ENCODE results near the gene ATP10B. TPM values are rescaled to one million over a fixed set of nuclear protein-coding genes. Genes with fewer than 3 reads are reported as not detected.

Gene ATP10B
- total RNA-seq, 3 donors from 2014 or later (not counting 1 experiment from before 2014, with no cell fraction given) = not detected

DNA sequence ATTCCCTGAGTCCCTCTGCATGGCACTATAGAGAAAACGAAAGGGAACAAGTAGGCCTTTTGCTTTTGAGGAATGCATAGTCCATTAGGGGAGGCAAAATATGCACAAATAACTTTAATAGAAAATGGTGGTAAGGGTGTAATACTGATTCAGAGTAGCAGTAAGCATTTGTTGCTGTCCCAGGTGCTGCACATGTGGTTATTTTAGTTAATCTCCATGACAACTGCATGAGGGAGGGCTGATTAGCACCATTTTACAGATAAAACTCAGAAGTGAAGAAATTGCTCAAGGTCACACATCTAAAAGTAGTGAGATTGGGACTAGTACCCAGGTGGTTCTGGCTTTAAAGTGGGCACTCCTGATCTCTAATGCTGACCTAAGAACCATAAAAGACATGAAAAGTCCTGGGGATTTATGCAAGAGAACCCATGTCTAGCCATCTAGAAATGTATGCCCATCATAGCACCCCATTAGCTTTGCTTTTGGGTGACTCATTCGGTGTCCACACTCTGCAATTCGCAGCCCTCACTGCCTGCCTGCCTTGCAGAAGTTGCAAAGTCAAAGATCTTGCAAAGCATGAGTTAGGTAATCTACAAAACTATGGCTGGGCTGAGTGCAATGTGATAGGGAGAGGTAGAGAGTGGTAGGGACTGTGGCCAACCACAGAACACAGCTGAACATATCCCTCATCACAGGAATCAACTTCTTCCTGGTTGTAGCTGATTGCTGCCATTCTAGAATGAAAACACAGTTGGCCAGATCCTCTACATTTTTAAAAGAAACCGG lies 235.1 kb downstream of the ATP10B start:
- no peaks in the 10 kb centered on the region for H3K9me3 Mint-ChIP-seq
- no peak overlapping the region for H3K4me3 ChIP-seq (ENCODE audit: low read length)
- 79% methylated on average over 3 of the region's 4 CpGs for WGBS (ENCODE audit: insufficient coverage)
- ATAC-seq (peak in 1 of 3 donors; percentile 49), DNase-seq (no peak)
- H3K27me3 ChIP-seq (ENCODE audit: control insufficient read depth, insufficient read depth, low read length) = no peaks in the 10 kb centered on the region
- no peak for TF ChIP-seq CTCF (IDR thresholded peaks at IDR 0.05)
- H3K27ac Mint-ChIP-seq = no peak overlapping the region
- no peaks in the 10 kb centered on the region for H3K9me3 ChIP-seq (ENCODE audit: control insufficient read depth, insufficient read depth, low read length)
- H3K4me1 ChIP-seq (ENCODE audit: control insufficient read depth, insufficient read depth, low read length) = no peaks in the 10 kb centered on the region
- peaks cover 7 to 12% of the 10 kb centered on the region in 2 donors for H3K27me3 Mint-ChIP-seq (ENCODE audit: low read depth in 2 of 2)
- no peaks in the 10 kb centered on the region for H3K36me3 Mint-ChIP-seq
- no peak overlapping the region for H3K4me3 Mint-ChIP-seq
- intact Hi-C loops (cut with micrococcal nuclease) = no loop called here
- H3K27ac ChIP-seq (ENCODE audit: low read length) = no peak overlapping the region
- no peaks in the 10 kb centered on the region for H3K4me1 Mint-ChIP-seq
- H3K36me3 ChIP-seq (ENCODE audit: control insufficient read depth, insufficient read depth, low read length) = no peaks in the 10 kb centered on the region

DNA sequence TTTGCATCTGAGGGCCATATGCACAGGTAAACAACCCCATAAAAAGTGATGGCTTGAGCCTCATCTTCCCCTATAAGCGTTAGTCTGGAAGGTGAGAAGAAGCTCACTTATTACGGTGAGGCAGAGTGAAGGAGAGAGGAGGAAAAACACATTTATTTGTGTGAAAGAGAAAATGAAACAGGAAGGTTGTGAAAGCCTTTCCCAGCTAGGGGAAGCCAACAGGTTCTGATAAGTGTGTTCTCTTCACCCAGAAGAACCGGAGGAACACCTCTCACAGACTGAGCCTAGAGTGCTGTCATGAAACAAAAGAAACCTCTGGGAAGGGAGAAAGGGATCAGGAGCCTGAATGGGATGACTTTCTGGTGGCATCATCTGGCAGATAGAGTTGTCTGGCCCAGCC lies 237.9 kb downstream of the ATP10B start:
- no peaks in the 10 kb centered on the region for H3K9me3 Mint-ChIP-seq
- Histone ChIP-seq H3K4me1 (ENCODE audit: control insufficient read depth, insufficient read depth, low read length) (no peaks in the 10 kb centered on the region), H3K9me3 (ENCODE audit: control insufficient read depth, insufficient read depth, low read length) (no peaks in the 10 kb centered on the region), H3K27me3 (ENCODE audit: control insufficient read depth, insufficient read depth, low read length) (no peaks in the 10 kb centered on the region), H3K27ac (ENCODE audit: low read length) (no peak overlapping the region), H3K36me3 (ENCODE audit: control insufficient read depth, insufficient read depth, low read length) (no peaks in the 10 kb centered on the region), H3K4me3 (ENCODE audit: low read length) (no peak overlapping the region)
- intact Hi-C loops (cut with micrococcal nuclease) = no loop called here
- H3K4me3 Mint-ChIP-seq = no peak overlapping the region
- H3K27ac Mint-ChIP-seq = no peak overlapping the region
- DNase-seq = no peak
- no peaks in the 10 kb centered on the region for H3K36me3 Mint-ChIP-seq
- H3K4me1 Mint-ChIP-seq = no peaks in the 10 kb centered on the region
- no peak for ATAC-seq
- WGBS (ENCODE audit: insufficient coverage) = 88% methylated on average over 3 of the region's 3 CpGs
- peaks cover 11 to 15% of the 10 kb centered on the region in 2 donors for H3K27me3 Mint-ChIP-seq (ENCODE audit: low read depth in 2 of 2)
- TF ChIP-seq CTCF (IDR thresholded peaks at IDR 0.05) = no peak

GRCh38 chr5:160605266-160605665 lies 246.7 kb downstream of the ATP10B start:
- no peak overlapping the region for H3K27ac Mint-ChIP-seq
- no peaks in the 10 kb centered on the region for H3K4me1 ChIP-seq (ENCODE audit: control insufficient read depth, insufficient read depth, low read length)
- intact Hi-C loops (cut with micrococcal nuclease) = no loop called here
- no peak for DNase-seq
- no peak overlapping the region for H3K4me3 ChIP-seq (ENCODE audit: low read length)
- H3K36me3 Mint-ChIP-seq = no peaks in the 10 kb centered on the region
- whole genome bisulfite sequencing (ENCODE audit: insufficient coverage) = 33% methylated on average over 1 of the region's 2 CpGs
- no peak for TF ChIP-seq CTCF (IDR thresholded peaks at IDR 0.05)
- no peak overlapping the region for H3K4me3 Mint-ChIP-seq
- H3K27me3 ChIP-seq (ENCODE audit: control insufficient read depth, insufficient read depth, low read length) = no peaks in the 10 kb centered on the region
- H3K9me3 Mint-ChIP-seq = no peaks in the 10 kb centered on the region
- ATAC-seq = no peak
- H3K27ac ChIP-seq (ENCODE audit: low read length) = no peak overlapping the region
- no peaks in the 10 kb centered on the region for H3K27me3 Mint-ChIP-seq (ENCODE audit: low read depth in 2 of 2)
- H3K4me1 Mint-ChIP-seq = no peaks in the 10 kb centered on the region
- no peaks in the 10 kb centered on the region for H3K9me3 ChIP-seq (ENCODE audit: control insufficient read depth, insufficient read depth, low read length)
- no peaks in the 10 kb centered on the region for H3K36me3 ChIP-seq (ENCODE audit: control insufficient read depth, insufficient read depth, low read length)

DNA sequence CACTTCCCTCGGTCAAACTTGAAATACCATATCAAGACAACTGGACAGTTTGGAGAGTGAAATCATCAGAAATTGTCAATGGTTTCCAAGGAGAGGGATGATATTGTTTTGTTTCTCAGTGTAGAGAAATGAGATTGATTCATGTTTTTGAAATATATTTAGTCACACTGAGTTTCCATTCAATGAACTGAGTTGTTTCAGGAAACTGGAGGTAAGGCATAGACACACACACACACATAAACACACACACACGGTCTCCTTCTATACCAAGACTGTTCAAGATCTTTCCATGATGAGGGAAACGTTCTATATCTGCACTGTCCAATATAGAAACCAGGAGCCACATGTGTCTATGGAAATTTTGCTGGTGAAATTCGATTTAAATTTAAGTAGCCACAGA lies 247.5 kb downstream of the ATP10B start:
- no peak overlapping the region for H3K4me3 Mint-ChIP-seq
- intact Hi-C loops (cut with micrococcal nuclease) = no loop called here
- H3K9me3 ChIP-seq (ENCODE audit: control insufficient read depth, insufficient read depth, low read length) = no peaks in the 10 kb centered on the region
- no peaks in the 10 kb centered on the region for H3K27me3 Mint-ChIP-seq (ENCODE audit: low read depth in 2 of 2)
- no peaks in the 10 kb centered on the region for H3K4me1 Mint-ChIP-seq
- no peak for ATAC-seq
- H3K27ac Mint-ChIP-seq = no peak overlapping the region
- H3K27me3 ChIP-seq (ENCODE audit: control insufficient read depth, insufficient read depth, low read length) = no peaks in the 10 kb centered on the region
- TF ChIP-seq CTCF (IDR thresholded peaks at IDR 0.05) = no peak
- DNase-seq = no peak
- H3K4me1 ChIP-seq (ENCODE audit: control insufficient read depth, insufficient read depth, low read length) = no peaks in the 10 kb centered on the region
- no peak overlapping the region for H3K4me3 ChIP-seq (ENCODE audit: low read length)
- H3K36me3 Mint-ChIP-seq = no peaks in the 10 kb centered on the region
- WGBS (ENCODE audit: insufficient coverage) = 72% methylated on average over 3 of the region's 4 CpGs
- no peaks in the 10 kb centered on the region for H3K36me3 ChIP-seq (ENCODE audit: control insufficient read depth, insufficient read depth, low read length)
- H3K27ac ChIP-seq (ENCODE audit: low read length) = no peak overlapping the region
- no peaks in the 10 kb centered on the region for H3K9me3 Mint-ChIP-seq

Measured in natural killer cell (primary cell).